Measurements from ENCODE around the gene JRKL. TPM values are rescaled to one million over a fixed set of nuclear protein-coding genes. Genes with fewer than 3 reads are reported as not detected.
A peak's percentile ranks its signal among the peaks of the same experiment; 100 is the strongest.

Gene JRKL
- total RNA-seq, 1 experiment from 2014 or later, result 13.5 TPM

DNA sequence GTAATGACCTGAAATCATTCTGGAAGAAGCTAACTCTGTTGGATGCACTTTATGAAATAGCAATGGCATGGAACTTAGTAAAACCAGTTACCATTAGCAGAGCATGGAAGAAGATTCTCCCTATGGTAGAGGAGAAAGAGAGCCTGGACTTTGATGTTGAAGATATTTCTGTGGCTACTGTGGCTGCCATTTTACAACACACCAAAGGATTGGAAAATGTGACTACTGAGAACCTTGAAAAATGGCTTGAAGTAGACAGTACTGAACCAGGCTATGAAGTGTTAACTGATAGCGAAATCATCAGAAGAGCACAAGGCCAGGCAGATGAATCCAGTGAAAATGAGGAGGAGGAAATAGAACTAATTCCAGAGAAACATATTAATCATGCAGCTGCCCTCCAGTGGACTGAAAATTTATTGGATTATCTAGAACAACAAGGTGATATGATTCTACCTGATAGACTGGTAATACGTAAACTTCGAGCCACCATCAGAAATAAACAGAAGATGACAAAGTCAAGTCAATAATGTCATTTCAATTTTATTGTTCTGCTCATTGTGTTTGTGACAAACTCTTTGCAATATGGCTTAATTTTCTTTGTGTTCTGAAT is 2.0 kb downstream of the JRKL start:
- H3K27ac ChIP-seq, result no peak overlapping the region
- DNase-seq, result no peak
- H3K4me3 ChIP-seq, result peak overlapping the region; percentile 16; the same call in 1 of the 2 replicates
- H3K9me2 ChIP-seq (ENCODE audit: insufficient read depth), result no peaks in the 10 kb centered on the region
- CTCF ChIA-PET, result no interaction called here
- no peaks in the 10 kb centered on the region; the same call in 1 of the 2 replicates for H4K20me1 ChIP-seq (ENCODE audit: insufficient read depth)
- H3K4me1 ChIP-seq (replicated peaks; ENCODE audit: insufficient read depth), result peaks cover 27% of the 10 kb centered on the region
- no peaks in the 10 kb centered on the region for H3K27me3 ChIP-seq (ENCODE audit: insufficient read depth, low read depth)
- H2AFZ ChIP-seq, result no peak overlapping the region
- peaks cover 23% of the 10 kb centered on the region for H3K9me3 ChIP-seq (ENCODE audit: insufficient read depth, low read depth)
- intact Hi-C loops (cut with micrococcal nuclease; ENCODE audit: unreplicated experiment), result loop anchor here (2.0 to 5.0 kb wide), 6 partner anchors 150 to 475 kb away; no protein-coding TSS in a partner anchor
- POLR2A ChIA-PET (ENCODE audit: unreplicated experiment), result no interaction called here
- TF ChIP-seq, protein P1, sequence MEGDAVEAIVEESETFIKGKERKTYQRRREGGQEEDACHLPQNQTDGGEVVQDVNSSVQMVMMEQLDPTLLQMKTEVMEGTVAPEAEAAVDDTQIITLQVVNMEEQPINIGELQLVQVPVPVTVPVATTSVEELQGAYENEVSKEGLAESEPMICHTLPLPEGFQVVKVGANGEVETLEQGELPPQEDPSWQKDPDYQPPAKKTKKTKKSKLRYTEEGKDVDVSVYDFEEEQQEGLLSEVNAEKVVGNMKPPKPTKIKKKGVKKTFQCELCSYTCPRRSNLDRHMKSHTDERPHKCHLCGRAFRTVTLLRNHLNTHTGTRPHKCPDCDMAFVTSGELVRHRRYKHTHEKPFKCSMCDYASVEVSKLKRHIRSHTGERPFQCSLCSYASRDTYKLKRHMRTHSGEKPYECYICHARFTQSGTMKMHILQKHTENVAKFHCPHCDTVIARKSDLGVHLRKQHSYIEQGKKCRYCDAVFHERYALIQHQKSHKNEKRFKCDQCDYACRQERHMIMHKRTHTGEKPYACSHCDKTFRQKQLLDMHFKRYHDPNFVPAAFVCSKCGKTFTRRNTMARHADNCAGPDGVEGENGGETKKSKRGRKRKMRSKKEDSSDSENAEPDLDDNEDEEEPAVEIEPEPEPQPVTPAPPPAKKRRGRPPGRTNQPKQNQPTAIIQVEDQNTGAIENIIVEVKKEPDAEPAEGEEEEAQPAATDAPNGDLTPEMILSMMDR (conservative IDR thresholded peaks at IDR 0.05), result no peak
- TF ChIP-seq EZH2 (IDR thresholded peaks at IDR 0.05; ENCODE audit: low read depth), result no peak
- no TSS peak for BruUV-seq (replicated peaks)
- peaks cover 3% of the 10 kb centered on the region; the same call in 1 of the 2 replicates for H3F3A ChIP-seq (ENCODE audit: insufficient read depth, low read depth)
- H3K79me2 ChIP-seq (ENCODE audit: low read depth), result peaks cover 45% of the 10 kb centered on the region
- H3K36me3 ChIP-seq (ENCODE audit: low read depth), result peaks cover 13% of the 10 kb centered on the region
- H3K4me2 ChIP-seq, result no peak overlapping the region

DNA sequence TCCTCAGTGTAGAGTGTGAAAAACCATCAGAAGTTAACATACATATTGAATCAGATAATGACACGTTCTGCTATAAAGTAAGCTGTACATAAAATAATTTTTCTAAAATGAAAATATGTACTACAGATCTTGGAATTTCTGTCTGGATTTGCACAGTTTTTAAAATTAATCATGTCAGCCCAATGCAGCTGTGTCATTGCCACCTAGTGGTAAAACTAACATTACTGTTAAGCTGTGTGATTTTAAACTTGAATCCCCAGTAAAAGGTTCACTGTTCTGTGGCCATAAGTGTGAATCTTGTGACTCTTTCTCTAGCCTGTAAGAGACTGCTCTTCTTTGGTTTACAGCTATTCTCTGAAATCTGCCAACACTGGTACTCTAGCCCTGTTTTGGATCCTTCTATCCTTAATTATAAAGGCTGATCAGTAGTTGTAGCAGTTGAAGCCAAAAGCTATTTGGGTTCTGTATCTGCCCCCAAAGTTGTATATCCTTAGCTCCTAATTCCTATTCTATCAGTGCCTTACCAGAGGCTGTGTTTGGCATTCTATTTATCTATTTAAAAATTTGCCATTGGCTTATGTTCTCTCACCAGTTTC is 4.0 kb downstream of the JRKL start:
- no peaks in the 10 kb centered on the region for H3K27me3 ChIP-seq (ENCODE audit: insufficient read depth, low read depth)
- peaks cover 12% of the 10 kb centered on the region for H3K36me3 ChIP-seq (ENCODE audit: low read depth)
- no peak overlapping the region for H3K27ac ChIP-seq
- peaks cover 25% of the 10 kb centered on the region for H3K79me2 ChIP-seq (ENCODE audit: low read depth)
- no peaks in the 10 kb centered on the region for H3K9me2 ChIP-seq (ENCODE audit: insufficient read depth)
- no peaks in the 10 kb centered on the region for H4K20me1 ChIP-seq (ENCODE audit: insufficient read depth)
- no peak overlapping the region for H2AFZ ChIP-seq
- intact Hi-C loops (cut with micrococcal nuclease; ENCODE audit: unreplicated experiment), result loop anchor here (1.0 to 5.0 kb wide), 6 partner anchors 152 to 558 kb away; no protein-coding TSS in a partner anchor
- POLR2A ChIA-PET (ENCODE audit: unreplicated experiment), result interaction anchor here (0.6 to 0.7 kb wide), 2 partner anchors 31 to 542 kb away, joined by 3 to 4 read pairs; no protein-coding TSS in a partner anchor
- DNase-seq, result no peak
- H3K4me1 ChIP-seq (replicated peaks; ENCODE audit: insufficient read depth), result peaks cover 17% of the 10 kb centered on the region
- TF ChIP-seq EZH2 (IDR thresholded peaks at IDR 0.05; ENCODE audit: low read depth), result no peak
- TF ChIP-seq, protein P1 (conservative IDR thresholded peaks at IDR 0.05), result peak; percentile 86
- H3F3A ChIP-seq (ENCODE audit: insufficient read depth, low read depth), result peaks cover 3% of the 10 kb centered on the region; the same call in 1 of the 2 replicates
- H3K9me3 ChIP-seq (ENCODE audit: insufficient read depth, low read depth), result peaks cover 23% of the 10 kb centered on the region
- CTCF ChIA-PET, result interaction anchor here (0.6 to 1.7 kb wide), 5 partner anchors 325 to 601 kb away, joined by 3 to 11 read pairs (median 6); no protein-coding TSS in a partner anchor
- H3K4me2 ChIP-seq, result no peak overlapping the region; the same call in 1 of the 2 replicates
- H3K4me3 ChIP-seq, result no peak overlapping the region
- BruUV-seq (replicated peaks), result no TSS peak

- Histone ChIP-seq H3K79me2 (ENCODE audit: low read depth) (peaks cover 20% of the 10 kb centered on the region), H3K9me2 (ENCODE audit: insufficient read depth) (no peaks in the 10 kb centered on the region), H3K4me3 (no peak overlapping the region), H3F3A (ENCODE audit: insufficient read depth, low read depth) (peaks cover 3% of the 10 kb centered on the region; the same call in 1 of the 2 replicates), H2AFZ (no peak overlapping the region), H4K20me1 (ENCODE audit: insufficient read depth) (no peaks in the 10 kb centered on the region), H3K36me3 (ENCODE audit: low read depth) (peaks cover 12% of the 10 kb centered on the region), H3K9me3 (ENCODE audit: insufficient read depth, low read depth) (peaks cover 23% of the 10 kb centered on the region), H3K4me2 (no peak overlapping the region), H3K27me3 (ENCODE audit: insufficient read depth, low read depth) (no peaks in the 10 kb centered on the region), H3K4me1 (replicated peaks; ENCODE audit: insufficient read depth) (peaks cover 16% of the 10 kb centered on the region), H3K27ac (no peak overlapping the region)
- intact Hi-C loops (cut with micrococcal nuclease; ENCODE audit: unreplicated experiment), result loop anchor here (5.0 kb wide), 5 partner anchors 152 to 477 kb away; no protein-coding TSS in a partner anchor
- POLR2A ChIA-PET (ENCODE audit: unreplicated experiment), result no interaction called here
- CTCF ChIA-PET, result interaction anchor here (1.2 kb wide), 1 partner anchor 545 kb away, joined by 4 read pairs; no protein-coding TSS in a partner anchor
- DNase-seq, result no peak
- BruUV-seq (replicated peaks), result no TSS peak
- TF ChIP-seq, protein P1 (conservative IDR thresholded peaks at IDR 0.05), result no peak
- TF ChIP-seq EZH2 (IDR thresholded peaks at IDR 0.05; ENCODE audit: low read depth), result no peak
Measured at GRCh38 chr11:96394773-96395172, 5.0 kb downstream of the JRKL start.

All from PC-9 (cell line).